IMR-90 (cell line): ENCODE results near the gene RPL41. TPM values are rescaled to one million over a fixed set of nuclear protein-coding genes. Genes with fewer than 3 reads are reported as not detected.

Experiments used
- ATAC-seq: fragments of 200-7000 bp; cut with Tn5 transposase; 2 replicates; pipeline ENCODE4 v1.9.1; 2020; ENCODE audit warnings: low read depth, mild to moderate bottlenecking, moderate library complexity
- BruUV-seq: library from RNA; stranded (reverse); fragments of 400-500 nt; replicated peaks from 2 replicates; lab custom pipeline; 2021; lab: Mats Ljungman, UMichigan
- CTCF ChIA-PET: fragments of 300-600 bp; formaldehyde crosslinking; extraction: SDS; loops from one replicate; lab custom pipeline; 2021; ENCODE audit warnings: antibody characterized with exemption; lab: Yijun Ruan, JAX
- POLR2A ChIA-PET: fragments of 300-600 bp; sonication (Branson Sonifier 250); formaldehyde crosslinking; loops from one replicate; lab custom pipeline; 2022; ENCODE audit warnings: antibody characterized with exemption; ENCODE audit not compliant: unreplicated experiment; lab: Charles Lee
- DNase-seq: peaks from one replicate; pipeline ENCODE4 v3.0.0; 2013
- H2AFZ ChIP-seq: replicated peaks from 2 replicates; pipeline ENCODE3; 2013; ENCODE audit warnings: low read length, mild to moderate bottlenecking; ENCODE audit not compliant: poor library complexity
- H2AK5ac ChIP-seq: 2 replicates; pipeline ENCODE4 v1.6.1; 2013; ENCODE audit warnings: low read depth, low read length, inconsistent platforms
- H2AK9ac ChIP-seq: replicated peaks from 2 replicates; pipeline ENCODE3; 2013; ENCODE audit warnings: mild to moderate bottlenecking, low read depth, low read length, moderate library complexity; ENCODE audit not compliant: poor library complexity
- H2BK120ac ChIP-seq: 2 replicates; pipeline ENCODE4 v1.6.1; 2013; ENCODE audit warnings: low read depth, low read length, inconsistent platforms
- H2BK15ac ChIP-seq: 3 replicates; pipeline ENCODE4 v1.6.1; 2013; ENCODE audit warnings: low read depth, low read length, inconsistent platforms
- H2BK20ac ChIP-seq: 2 replicates; pipeline ENCODE4 v1.6.1; 2013; ENCODE audit warnings: low read depth, mild to moderate bottlenecking, inconsistent platforms, low read length, moderate library complexity
- H2BK5ac ChIP-seq: 2 replicates; pipeline ENCODE4 v1.6.1; 2013; ENCODE audit warnings: mild to moderate bottlenecking, low read depth, low read length, inconsistent platforms; ENCODE audit not compliant: poor library complexity, severe bottlenecking
- H3K14ac ChIP-seq: replicated peaks from 2 replicates; pipeline ENCODE4 v1.6.1; 2013; ENCODE audit warnings: low read depth, low read length, inconsistent platforms
- H3K18ac ChIP-seq: 2 replicates; pipeline ENCODE4 v1.6.1; 2013; ENCODE audit warnings: low read depth, low read length, control low read depth
- H3K23ac ChIP-seq: 2 replicates; pipeline ENCODE4 v1.6.1; 2013; ENCODE audit warnings: low read depth, low read length, inconsistent platforms
- H3K27ac ChIP-seq: 2 replicates; pipeline ENCODE4 v1.5.1; 2013; ENCODE audit warnings: mild to moderate bottlenecking, control low read depth, low read length; ENCODE audit not compliant: insufficient read depth
- H3K27me3 ChIP-seq: 2 replicates; pipeline ENCODE4 v1.6.1; 2013; ENCODE audit warnings: low read length; ENCODE audit not compliant: control insufficient read depth, insufficient read depth
- H3K36me3 ChIP-seq: 2 replicates; pipeline ENCODE4 v1.6.1; 2013; ENCODE audit warnings: low read length, mixed read lengths; ENCODE audit not compliant: control insufficient read depth, insufficient read depth
- H3K4ac ChIP-seq: 2 replicates; pipeline ENCODE4 v1.6.1; 2013; ENCODE audit warnings: low read depth, low read length, inconsistent platforms
- H3K4me1 ChIP-seq: 2 replicates; pipeline ENCODE4 v1.6.1; 2013; ENCODE audit warnings: low read length, mixed read lengths; ENCODE audit not compliant: control insufficient read depth, insufficient read depth
- H3K4me2 ChIP-seq: 2 replicates; pipeline ENCODE4 v1.6.1; 2013; ENCODE audit warnings: low read depth, mild to moderate bottlenecking, control low read depth, low read length, moderate library complexity
- H3K4me3 ChIP-seq: 2 replicates; pipeline ENCODE4 v1.5.1; 2013; ENCODE audit warnings: low read depth, mild to moderate bottlenecking, control low read depth, low read length, moderate library complexity; ENCODE audit not compliant: insufficient read depth
- H3K56ac ChIP-seq: 2 replicates; pipeline ENCODE4 v1.6.1; 2013; ENCODE audit warnings: low read length, inconsistent platforms; ENCODE audit not compliant: insufficient read depth; ENCODE audit errors: extremely low read depth
- H3K79me1 ChIP-seq, 2 experiments: 2 replicates each; pipeline ENCODE4 v1.6.1; 2013; ENCODE audit warnings: low read length in 2 of 2, inconsistent platforms in 1 of 2, low read depth in 1 of 2
- H3K9ac ChIP-seq: 2 replicates; pipeline ENCODE4 v1.6.1; 2013; ENCODE audit warnings: low read depth, low read length, control low read depth
- H3K9me1 ChIP-seq: 2 replicates; pipeline ENCODE4 v1.6.1; 2013; ENCODE audit warnings: low read length, inconsistent platforms; ENCODE audit not compliant: insufficient read depth
- H3K9me3 ChIP-seq: 2 replicates; pipeline ENCODE4 v1.6.1; 2013; ENCODE audit warnings: low read length; ENCODE audit not compliant: control insufficient read depth, insufficient read depth
- H4K20me1 ChIP-seq: 2 replicates; pipeline ENCODE4 v1.6.1; 2013; ENCODE audit warnings: low read length, inconsistent platforms; ENCODE audit not compliant: insufficient read depth
- H4K5ac ChIP-seq: 2 replicates; pipeline ENCODE4 v1.6.1; 2013; ENCODE audit warnings: mild to moderate bottlenecking, low read depth, low read length, control low read depth
- H4K8ac ChIP-seq, 2 experiments: 2 replicates each; pipeline ENCODE4 v1.6.1; 2013; ENCODE audit warnings: low read depth in 2 of 2, low read length in 2 of 2, control low read depth in 1 of 2, inconsistent platforms in 1 of 2
- H4K91ac ChIP-seq: 2 replicates; pipeline ENCODE4 v1.6.1; 2013; ENCODE audit warnings: low read depth, low read length, inconsistent platforms; ENCODE audit not compliant: insufficient read depth
- BHLHE40 ChIP-seq: fragments of 150-350 bp; IDR thresholded peaks from 2 replicates; pipeline ENCODE4 v1.6.1; 2016; ENCODE audit warnings: mild to moderate bottlenecking, low read depth, low read length
- CEBPB ChIP-seq: IDR thresholded peaks from 2 replicates; pipeline ENCODE4 v1.6.1; 2012; ENCODE audit warnings: low read depth, low read length, improper control_type of control experiment
- CHD1 ChIP-seq: IDR thresholded peaks from 2 replicates; pipeline ENCODE4 v1.6.1; 2012; ENCODE audit warnings: low read depth, low read length, improper control_type of control experiment
- FOS ChIP-seq: fragments of 150-350 bp; IDR thresholded peaks from 2 replicates; pipeline ENCODE4 v1.6.1; 2016; ENCODE audit warnings: low read depth, low read length
- MAFK ChIP-seq: IDR thresholded peaks from 2 replicates; pipeline ENCODE4 v1.6.1; 2012; ENCODE audit warnings: low read depth, low read length, improper control_type of control experiment
- MAZ ChIP-seq: IDR thresholded peaks from 2 replicates; pipeline ENCODE4 v1.6.1; 2012; ENCODE audit warnings: low read depth, mild to moderate bottlenecking, low read length, improper control_type of control experiment, moderate library complexity, borderline replicate concordance
- MXI1 ChIP-seq: IDR thresholded peaks from 2 replicates; pipeline ENCODE4 v1.6.1; 2012; ENCODE audit warnings: low read depth, mild to moderate bottlenecking, low read length, moderate library complexity, borderline replicate concordance
- NFE2L2 ChIP-seq: fragments of 150-350 bp; IDR thresholded peaks from 2 replicates; pipeline ENCODE4 v1.6.1; 2016; ENCODE audit warnings: low read depth, mild to moderate bottlenecking, low read length
- RAD21 ChIP-seq: IDR thresholded peaks from 2 replicates; pipeline ENCODE4 v1.6.1; 2012; ENCODE audit warnings: low read length, improper control_type of control experiment
- RCOR1 ChIP-seq: IDR thresholded peaks from 2 replicates; pipeline ENCODE4 v1.6.1; 2012; ENCODE audit warnings: mild to moderate bottlenecking, low read length, improper control_type of control experiment; ENCODE audit not compliant: insufficient replicate concordance
- RFX5 ChIP-seq: IDR thresholded peaks from 2 replicates; pipeline ENCODE4 v1.8.0; 2012; ENCODE audit warnings: low read depth, mild to moderate bottlenecking, low read length, moderate library complexity
- SMC3 ChIP-seq: fragments of 150-350 bp; IDR thresholded peaks from 2 replicates; pipeline ENCODE4 v1.6.1; 2016; ENCODE audit warnings: low read depth, mild to moderate bottlenecking, antibody characterized with exemption, low read length, moderate library complexity
- USF2 ChIP-seq: fragments of 150-350 bp; IDR thresholded peaks from 2 replicates; pipeline ENCODE4 v1.6.1; 2017; ENCODE audit warnings: mild to moderate bottlenecking, antibody characterized with exemption, low read length, low read depth
- WGBS, 2 experiments: methylation state at CpG; one replicate each; pipeline versions ENCODE4 v1.1.5 to v1.1.7; 2013; ENCODE audit warnings: missing lambda C conversion rate in 2 of 2; ENCODE audit not compliant: insufficient read length in 1 of 2; ENCODE audit errors: extremely low coverage in 2 of 2; 5-methylcytosine and 5-hydroxymethylcytosine counted together
- dilution Hi-C: fragments of 300-500 bp; cut with HindIII; formaldehyde crosslinking; loops from one replicate; pipeline ENCODE4 v1.14.3; 2018; ENCODE audit warnings: low sequenced_read_pairs; ENCODE audit not compliant: unreplicated experiment
- in situ Hi-C: fragments of 300-500 bp; cut with MboI; formaldehyde crosslinking; loops from 3 replicates; pipeline ENCODE4 v1.14.3; 2019; ENCODE audit warnings: low sequenced_read_pairs, inconsistent platforms, mixed read lengths
- intact Hi-C: fragments of 100-400 bp; cut with micrococcal nuclease; formaldehyde crosslinking; loops from 2 replicates; pipeline ENCODE4 v1.10.0; 2022
- polyA plus RNA-seq, 3 experiments: library from polyadenylated mRNA; depleted of rRNA; stranded (reverse); fragments of >200 nt; gene quantifications; 2 replicates each; pipeline ENCODE4 v1.2.3, GENCODE V29; 2012; ENCODE audit warnings: low replicate concordance in 1 of 3
- total RNA-seq: library from RNA; depleted of rRNA; stranded (reverse); fragments of >200 nt; gene quantifications from 2 replicates; pipeline ENCODE4 v1.2.3, GENCODE V29; 2012

RPL41 gene
- total and polyA plus RNA-seq, 2 of the 4 experiments (the other 2 are of a cell fraction), result 1,119 to 9,394 TPM

- TF ChIP-seq MAFK, result no peak
Measured at GRCh38 chr12:56137853-56138571, 21.6 kb downstream of the RPL41 start (continued).

GRCh38 chr12:56141946-56142784 lies 25.7 kb downstream of the RPL41 start:
- Histone ChIP-seq H3K4me2 (no peak overlapping the region), H3K27ac (no peak overlapping the region), H3K9me1 (peaks cover 12% of the 10 kb centered on the region), H2AK5ac (no peak overlapping the region), H3K14ac (no peak overlapping the region), H3K23ac (no peak overlapping the region), H2BK5ac (no peak overlapping the region), H3K4me3 (no peak overlapping the region), H3K18ac (no peak overlapping the region), H4K91ac (no peak overlapping the region), H4K8ac (no peak overlapping the region), H4K5ac (no peak overlapping the region), H3K79me1 (peaks cover 7 to 12% of the 10 kb centered on the region in 2 experiments; a peak in 3 of 4 replicates), H2BK20ac (no peak overlapping the region), H3K27me3 (no peaks in the 10 kb centered on the region), H3K9me3 (no peaks in the 10 kb centered on the region), H3K56ac (no peak overlapping the region), H3K4me1 (no peaks in the 10 kb centered on the region; the same call in 1 of the 2 replicates), H2BK120ac (no peak overlapping the region), H3K4ac (no peak overlapping the region), H3K9ac (no peak overlapping the region), H3K36me3 (peaks cover 66% of the 10 kb centered on the region), H2AK9ac (no peak overlapping the region), H2BK15ac (no peak overlapping the region), H2AFZ (no peak overlapping the region), H4K20me1 (no peaks in the 10 kb centered on the region; the same call in 1 of the 2 replicates)
- ATAC-seq, result no peak
- in situ Hi-C loops, result no loop called here
- ChIA-PET CTCF (no interaction called here), POLR2A (interaction anchor here (0.6 kb wide), 1 partner anchor 9 kb away, joined by 4 read pairs; no protein-coding TSS in a partner anchor)
- DNase-seq, result no peak
- no TSS peak for BruUV-seq
- TF ChIP-seq USF2, result no peak
- no peak for TF ChIP-seq RCOR1
- TF ChIP-seq MAFK, result no peak
- TF ChIP-seq CHD1, result no peak
- TF ChIP-seq MXI1, result no peak
- TF ChIP-seq RAD21, result no peak
- no peak for TF ChIP-seq NFE2L2
- no peak for TF ChIP-seq BHLHE40
- TF ChIP-seq MAZ, result no peak
- no peak for TF ChIP-seq FOS
- TF ChIP-seq CEBPB, result no peak
- TF ChIP-seq RFX5, result no peak
- no peak for TF ChIP-seq SMC3
- dilution Hi-C loops, result no loop called here
- intact Hi-C loops, result no loop called here
- 98% methylated on average over 5 of the region's 19 CpGs; no CpG with 5 or more reads in 1 of the 2 experiments for WGBS, 2 experiments
